Tibial nerve (tissue), 4 donors: ENCODE measurements around the gene MRPL44. TPM values are rescaled to one million over a fixed set of nuclear protein-coding genes. Genes with fewer than 3 reads are reported as not detected.
A peak's percentile ranks its signal among the peaks of the same experiment; 100 is the strongest.
"Not testable (repeated sequence)": the region's sequence is repeated elsewhere in the genome, so short reads cannot be mapped to it uniquely, and the experiment has no call there.

Source experiments
- DNase-seq, 2 donors: peaks; one replicate each; pipeline ENCODE4 v3.0.0-alpha.2; 2019; ENCODE audit warnings: low spot score in 2 of 2
- H3K27ac ChIP-seq, 4 donors: fragments of 200-600 bp; sonication (generic) in 3 of 4; one replicate each; pipeline ENCODE4 v1.5.1; 2017 to 2019; ENCODE audit warnings: mild to moderate bottlenecking in 1 of 4
- H3K27me3 ChIP-seq, 2 donors: fragments of 200-600 bp; sonication (generic) in 1 of 2; one replicate each; pipeline versions ENCODE4 v1.5.1 to v1.6.0; 2017 to 2019
- H3K36me3 ChIP-seq, 3 donors: fragments of 200-600 bp; sonication (generic); one replicate each; pipeline ENCODE4 v1.5.1; 2018 to 2019
- H3K4me1 ChIP-seq, 4 donors: fragments of 200-600 bp; sonication (generic) in 3 of 4; one replicate each; pipeline ENCODE4 v1.5.1; 2017 to 2019
- H3K4me3 ChIP-seq, 4 donors: fragments of 200-600 bp; sonication (generic) in 3 of 4; one replicate each; pipeline ENCODE4 v1.5.1; 2017 to 2019; ENCODE audit warnings: mild to moderate bottlenecking in 1 of 4, moderate library complexity in 1 of 4
- H3K9me3 ChIP-seq, 4 donors: fragments of 200-600 bp; sonication (generic) in 3 of 4; one replicate each; pipeline ENCODE4 v1.5.1; 2017 to 2019
- CTCF ChIP-seq, 5 experiments: fragments of 200-600 bp in 3 of 5; fragments of 450-650 bp in 2 of 5; sonication (generic) in 3 of 5; IDR thresholded peaks; one replicate each; pipeline ENCODE4 v1.5.1; 2016 to 2019; ENCODE audit warnings: antibody characterized with exemption in 5 of 5, mild to moderate bottlenecking in 3 of 5, moderate library complexity in 2 of 5
- EP300 ChIP-seq, 2 donors: sonication (generic); formaldehyde crosslinking; IDR thresholded peaks; one replicate each; pipeline ENCODE4 v1.6.1; 2017; ENCODE audit warnings: antibody characterized with exemption in 2 of 2, mild to moderate bottlenecking in 1 of 2
- POLR2A ChIP-seq, 2 donors: fragments of 450-650 bp; IDR thresholded peaks; one replicate each; pipeline ENCODE4 v1.6.1; 2017; ENCODE audit warnings: antibody characterized with exemption in 2 of 2, mild to moderate bottlenecking in 2 of 2, moderate library complexity in 2 of 2
- WGBS, 2 donors: methylation state at CpG; one replicate each; pipeline ENCODE4 v1.1.5; 2018; 5-methylcytosine and 5-hydroxymethylcytosine counted together
- total RNA-seq, 4 donors: library from RNA; depleted of rRNA; stranded (reverse); fragments of >200 nt; gene quantifications; one replicate each; pipeline ENCODE4 v1.1.0, GENCODE V29; 2016

MRPL44 gene
- total RNA-seq, 4 donors from 2014 or later = 17.7 to 27.3 (median 20.2) TPM

- peaks cover 0 to 7% (median 0%) of the 10 kb centered on the region in 3 donors for H3K36me3 ChIP-seq
- DNase-seq = no peak
- TF ChIP-seq POLR2A (IDR thresholded peaks at IDR 0.05) = no peak
- no peak for TF ChIP-seq EP300 (IDR thresholded peaks at IDR 0.05)
- no peak for TF ChIP-seq CTCF (IDR thresholded peaks at IDR 0.05)
- 69 to 72% methylated on average over 5 of the region's 5 CpGs for WGBS, 2 donors
- H3K27ac ChIP-seq = no peak overlapping the region
- peaks cover 0 to 21% (median 3%) of the 10 kb centered on the region in 4 donors for H3K4me1 ChIP-seq
- H3K9me3 ChIP-seq = no peaks in the 10 kb centered on the region
- no peaks in the 10 kb centered on the region for H3K27me3 ChIP-seq
- H3K4me3 ChIP-seq = no peak overlapping the region
Measured at GRCh38 chr2:223995569-223995968, 38.3 kb downstream of the MRPL44 start.

GRCh38 chr2:223996391-223996790, 39.1 kb downstream of the MRPL44 start:
- Histone ChIP-seq H3K4me1 (peaks cover 0 to 21% (median 3%) of the 10 kb centered on the region in 4 donors), H3K27me3 (no peaks in the 10 kb centered on the region), H3K9me3 (no peaks in the 10 kb centered on the region), H3K27ac (no peak overlapping the region), H3K4me3 (no peak overlapping the region), H3K36me3 (peaks cover 0 to 16% (median 0%) of the 10 kb centered on the region in 3 donors)
- 75 to 92% methylated on average over 6 of the region's 6 CpGs for WGBS, 2 donors
- DNase-seq = no peak
- no peak for TF ChIP-seq CTCF (IDR thresholded peaks at IDR 0.05)
- no peak for TF ChIP-seq POLR2A (IDR thresholded peaks at IDR 0.05)
- no peak for TF ChIP-seq EP300 (IDR thresholded peaks at IDR 0.05)

- no peak for DNase-seq
- Histone ChIP-seq H3K4me3 (no peak overlapping the region), H3K27me3 (no peaks in the 10 kb centered on the region), H3K27ac (peak overlapping the region in 2 of 4 donors; percentile 30 to 36), H3K4me1 (peaks cover 0 to 21% (median 3%) of the 10 kb centered on the region in 4 donors), H3K9me3 (no peaks in the 10 kb centered on the region), H3K36me3 (peaks cover 0 to 20% (median 0%) of the 10 kb centered on the region in 3 donors)
- no peak for TF ChIP-seq POLR2A (IDR thresholded peaks at IDR 0.05)
- WGBS, 2 donors = 51 to 52% methylated on average over 5 of the region's 5 CpGs
Measured at GRCh38 chr2:223997938-223998337, 40.7 kb downstream of the MRPL44 start.

- no peaks in the 10 kb centered on the region for H3K27me3 ChIP-seq
- peaks cover 0 to 20% (median 0%) of the 10 kb centered on the region in 3 donors for H3K36me3 ChIP-seq
- no peak overlapping the region for H3K27ac ChIP-seq
- H3K4me3 ChIP-seq = no peak overlapping the region
- H3K9me3 ChIP-seq = no peaks in the 10 kb centered on the region
- no peak for DNase-seq
- no peak for TF ChIP-seq EP300 (IDR thresholded peaks at IDR 0.05)
- no peak for TF ChIP-seq CTCF (IDR thresholded peaks at IDR 0.05)
- no peak for TF ChIP-seq POLR2A (IDR thresholded peaks at IDR 0.05)
- peaks cover 0 to 18% (median 2%) of the 10 kb centered on the region in 4 donors for H3K4me1 ChIP-seq
- WGBS, 2 donors = 32 to 36% methylated on average over 2 of the region's 2 CpGs
Measured at GRCh38 chr2:223998948-223999347, 41.7 kb downstream of the MRPL44 start.

- Histone ChIP-seq H3K9me3 (no peaks in the 10 kb centered on the region), H3K27ac (no peak overlapping the region), H3K27me3 (no peaks in the 10 kb centered on the region), H3K36me3 (peaks cover 0 to 20% (median 0%) of the 10 kb centered on the region in 3 donors), H3K4me1 (peaks cover 0 to 13% (median 0%) of the 10 kb centered on the region in 4 donors), H3K4me3 (no peak overlapping the region)
- WGBS, 2 donors = 85 to 87% methylated on average over 11 of the region's 11 CpGs
- TF ChIP-seq CTCF (IDR thresholded peaks at IDR 0.05) = no peak
- no peak for DNase-seq
Measured at GRCh38 chr2:223999862-224000261, 42.6 kb downstream of the MRPL44 start.

GRCh38 chr2:224000662-224001061, 43.4 kb downstream of the MRPL44 start:
- H3K36me3 ChIP-seq = peaks cover 0 to 20% (median 0%) of the 10 kb centered on the region in 3 donors
- DNase-seq, H3K27me3 ChIP-seq, H3K4me3 ChIP-seq, H3K9me3 ChIP-seq, H3K27ac ChIP-seq: not testable (repeated sequence)
- peaks cover 0 to 20% (median 0%) of the 10 kb centered on the region in 4 donors for H3K4me1 ChIP-seq
- 93 to 97% methylated on average over 5 of the region's 5 CpGs for WGBS, 2 donors
